Anterior cingulate cortex (tissue), 58 donors: ENCODE results near the gene AP5Z1.
"Not testable (repeated sequence)": the region's sequence is repeated elsewhere in the genome, so short reads cannot be mapped to it uniquely, and the experiment has no call there.

ENCODE experiments used
- DNase-seq, 58 donors: peaks; one replicate each; lab custom pipeline; 2025; lab: John Stamatoyannopoulos, UW

AP5Z1 gene

GRCh38 chr7:4797858-4798705 lies 22.7 kb downstream of the AP5Z1 start:
- DNase-seq = peak in 27 of 58 donors; percentile 3 to 56 (median 25)

- DNase-seq = peak in 1 of 58 donors; percentile 11
Observed at GRCh38 chr7:4798706-4799235, 23.3 kb downstream of the AP5Z1 start.

GRCh38 chr7:4799508-4800268 lies 24.3 kb downstream of the AP5Z1 start:
- DNase-seq = no peak

- DNase-seq = no peak
Observed at GRCh38 chr7:4800487-4800886, 25.1 kb downstream of the AP5Z1 start.

GRCh38 chr7:4800926-4801838 lies 25.8 kb downstream of the AP5Z1 start:
- DNase-seq = no peak

- no peak for DNase-seq
Observed at GRCh38 chr7:4801839-4802231, 26.4 kb downstream of the AP5Z1 start.

GRCh38 chr7:4802577-4802976 lies 27.2 kb downstream of the AP5Z1 start:
- not testable (repeated sequence) for DNase-seq

GRCh38 chr7:4803397-4804241 lies 28.2 kb downstream of the AP5Z1 start:
- no peak for DNase-seq

GRCh38 chr7:4805110-4805983 lies 29.9 kb downstream of the AP5Z1 start:
- no peak for DNase-seq

- no peak for DNase-seq
Observed at GRCh38 chr7:4805984-4806300, 30.5 kb downstream of the AP5Z1 start.

- no peak for DNase-seq
Observed at GRCh38 chr7:4806983-4807597, 31.7 kb downstream of the AP5Z1 start.

GRCh38 chr7:4807598-4808016 lies 32.2 kb downstream of the AP5Z1 start:
- no peak for DNase-seq

- DNase-seq = no peak
Observed at GRCh38 chr7:4808026-4808425, 32.6 kb downstream of the AP5Z1 start.

GRCh38 chr7:4808565-4808964 lies 33.1 kb downstream of the AP5Z1 start:
- no peak for DNase-seq

GRCh38 chr7:4809091-4809591 lies 33.7 kb downstream of the AP5Z1 start:
- DNase-seq = peak in 16 of 58 donors; percentile 10 to 42 (median 28)

- no peak for DNase-seq
Observed at GRCh38 chr7:4809666-4810065, 34.2 kb downstream of the AP5Z1 start.

GRCh38 chr7:4814433-4814832 lies 39.0 kb downstream of the AP5Z1 start:
- DNase-seq = no peak

- no peak for DNase-seq
Observed at GRCh38 chr7:4815121-4815520, 39.7 kb downstream of the AP5Z1 start.
